ENCODE results near the gene RNF26.

DNA sequence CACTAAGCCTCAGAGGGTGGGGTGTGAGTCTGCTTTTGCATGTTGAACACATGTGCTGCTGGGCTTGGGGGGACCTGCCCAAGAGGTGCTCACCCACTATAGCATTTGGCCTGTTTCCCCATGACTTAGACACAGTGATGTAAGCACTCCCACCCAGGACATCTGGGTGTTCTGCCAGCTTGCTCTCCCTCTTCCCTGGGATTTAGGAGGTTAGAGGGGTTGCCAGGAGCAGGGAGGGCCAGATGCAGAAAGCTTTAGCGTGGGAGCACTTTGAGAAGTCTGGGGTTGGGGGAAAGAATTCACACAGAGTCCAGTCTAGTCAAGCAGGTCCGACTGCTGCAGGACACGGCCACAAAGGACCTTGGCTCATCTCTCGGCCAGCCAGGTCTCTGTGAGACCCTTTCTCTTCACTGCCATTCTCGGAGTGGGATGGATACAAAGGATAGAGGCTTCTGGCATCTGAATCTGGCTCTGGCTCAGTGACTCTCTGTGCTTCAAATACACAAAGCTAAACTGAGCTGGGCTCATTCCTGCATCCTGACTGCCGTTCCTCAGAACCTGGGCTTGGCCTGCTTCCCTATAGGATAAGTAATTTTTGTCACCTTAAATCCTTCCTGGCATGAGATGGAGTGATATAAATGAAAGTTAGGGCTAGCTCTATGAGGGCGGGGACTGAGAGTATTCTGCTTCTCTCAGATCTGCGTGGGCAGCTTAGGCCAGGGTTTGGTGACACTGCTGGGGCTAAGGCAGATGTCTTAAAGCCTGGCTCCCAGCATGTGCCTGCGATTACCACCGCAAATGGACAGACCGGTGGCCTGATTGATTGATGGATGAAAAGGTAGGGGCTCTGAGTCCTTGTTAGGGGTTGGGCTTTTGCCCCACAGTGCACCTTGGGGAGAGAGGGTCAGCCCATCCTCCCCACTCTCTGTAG, 32.6 kb downstream of the RNF26 start:
- TF ChIP-seq SUZ12 (IDR thresholded peaks at IDR 0.05; ENCODE audit: extremely low read depth, insufficient read depth, insufficient read length) = no peak
- no peak for TF ChIP-seq ZNF274 (IDR thresholded peaks at IDR 0.05; ENCODE audit: low read depth, low read length)
- TF ChIP-seq YY1 (IDR thresholded peaks at IDR 0.05; ENCODE audit: insufficient read depth, insufficient read length) = no peak

Measured in NT2/D1 (cell line).